ENCODE results near the gene C12orf57.

Gene C12orf57

GRCh38 chr12:6978188-6978587 lies 34.4 kb downstream of the C12orf57 start:
- H3K4me3 ChIP-seq (ENCODE audit: control insufficient read depth, low read depth, low read length): no peak overlapping the region
- DNase-seq (ENCODE audit: low read depth): no peak
- TF ChIP-seq, protein P1, sequence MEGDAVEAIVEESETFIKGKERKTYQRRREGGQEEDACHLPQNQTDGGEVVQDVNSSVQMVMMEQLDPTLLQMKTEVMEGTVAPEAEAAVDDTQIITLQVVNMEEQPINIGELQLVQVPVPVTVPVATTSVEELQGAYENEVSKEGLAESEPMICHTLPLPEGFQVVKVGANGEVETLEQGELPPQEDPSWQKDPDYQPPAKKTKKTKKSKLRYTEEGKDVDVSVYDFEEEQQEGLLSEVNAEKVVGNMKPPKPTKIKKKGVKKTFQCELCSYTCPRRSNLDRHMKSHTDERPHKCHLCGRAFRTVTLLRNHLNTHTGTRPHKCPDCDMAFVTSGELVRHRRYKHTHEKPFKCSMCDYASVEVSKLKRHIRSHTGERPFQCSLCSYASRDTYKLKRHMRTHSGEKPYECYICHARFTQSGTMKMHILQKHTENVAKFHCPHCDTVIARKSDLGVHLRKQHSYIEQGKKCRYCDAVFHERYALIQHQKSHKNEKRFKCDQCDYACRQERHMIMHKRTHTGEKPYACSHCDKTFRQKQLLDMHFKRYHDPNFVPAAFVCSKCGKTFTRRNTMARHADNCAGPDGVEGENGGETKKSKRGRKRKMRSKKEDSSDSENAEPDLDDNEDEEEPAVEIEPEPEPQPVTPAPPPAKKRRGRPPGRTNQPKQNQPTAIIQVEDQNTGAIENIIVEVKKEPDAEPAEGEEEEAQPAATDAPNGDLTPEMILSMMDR (conservative IDR thresholded peaks at IDR 0.05; ENCODE audit: control insufficient read depth, insufficient read depth, low read depth, low read length): no peak

DNA sequence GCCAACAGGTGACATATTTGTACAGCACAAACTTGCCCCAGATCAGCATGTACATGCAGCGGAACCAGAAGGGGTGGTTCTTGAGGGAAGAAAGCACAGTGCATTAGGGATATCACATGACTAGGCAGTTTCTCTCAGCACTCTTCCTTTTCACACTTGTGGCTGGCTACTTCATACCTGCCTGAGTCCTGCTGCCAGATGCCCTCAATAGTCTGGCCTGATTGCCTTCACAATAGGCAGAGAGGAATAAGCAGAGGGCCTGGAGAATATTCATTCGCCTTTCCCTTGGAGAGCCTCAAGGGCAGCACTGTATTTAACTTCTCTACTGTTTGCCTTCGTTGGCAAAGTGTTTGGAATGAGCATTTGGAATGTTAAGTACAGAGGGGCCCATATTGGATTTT lies 34.8 kb downstream of the C12orf57 start:
- TF ChIP-seq, protein P1 (conservative IDR thresholded peaks at IDR 0.05; ENCODE audit: control insufficient read depth, insufficient read depth, low read depth, low read length): no peak
- no peak overlapping the region for H3K4me3 ChIP-seq (ENCODE audit: control insufficient read depth, low read depth, low read length)
- DNase-seq (ENCODE audit: low read depth): no peak

DNA sequence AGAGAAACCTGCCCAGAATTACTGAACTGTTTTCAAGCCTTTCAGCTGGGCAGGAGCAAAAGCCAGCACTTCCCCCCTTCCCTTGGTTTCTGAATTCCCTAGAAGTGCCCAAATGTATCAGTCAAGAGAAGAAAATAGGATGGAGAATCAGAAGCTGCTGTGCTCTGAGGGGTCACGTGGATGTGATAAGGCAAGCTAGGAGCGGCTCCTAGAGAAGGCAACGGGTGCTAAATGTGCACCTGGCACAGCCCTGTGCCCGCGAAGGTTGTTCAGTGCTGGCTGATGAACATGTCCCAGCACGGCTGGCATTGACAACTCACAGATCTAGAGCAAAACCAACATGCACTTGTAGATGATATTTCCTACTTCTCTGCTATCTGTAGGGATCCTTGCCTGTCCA lies 35.2 kb downstream of the C12orf57 start:
- DNase-seq (ENCODE audit: low read depth): no peak
- TF ChIP-seq, protein P1 (conservative IDR thresholded peaks at IDR 0.05; ENCODE audit: control insufficient read depth, insufficient read depth, low read depth, low read length): no peak
- H3K4me3 ChIP-seq (ENCODE audit: control insufficient read depth, low read depth, low read length): no peak overlapping the region

GRCh38 chr12:6979453-6979852 lies 35.6 kb downstream of the C12orf57 start:
- no peak for DNase-seq (ENCODE audit: low read depth)
- no peak overlapping the region for H3K4me3 ChIP-seq (ENCODE audit: control insufficient read depth, low read depth, low read length)
- TF ChIP-seq, protein P1 (conservative IDR thresholded peaks at IDR 0.05; ENCODE audit: control insufficient read depth, insufficient read depth, low read depth, low read length): no peak

- no peak overlapping the region for H3K4me3 ChIP-seq (ENCODE audit: control insufficient read depth, low read depth, low read length)
- no peak for DNase-seq (ENCODE audit: low read depth)
- TF ChIP-seq, protein P1 (conservative IDR thresholded peaks at IDR 0.05; ENCODE audit: control insufficient read depth, insufficient read depth, low read depth, low read length): no peak
Measured at GRCh38 chr12:6980075-6980474, 36.3 kb downstream of the C12orf57 start.

GRCh38 chr12:6980740-6981139 lies 36.9 kb downstream of the C12orf57 start:
- DNase-seq (ENCODE audit: low read depth): no peak
- TF ChIP-seq, protein P1 (conservative IDR thresholded peaks at IDR 0.05; ENCODE audit: control insufficient read depth, insufficient read depth, low read depth, low read length): no peak
- no peak overlapping the region for H3K4me3 ChIP-seq (ENCODE audit: control insufficient read depth, low read depth, low read length)
